Measurements from ENCODE around the gene RPSA.

Gene RPSA

DNA sequence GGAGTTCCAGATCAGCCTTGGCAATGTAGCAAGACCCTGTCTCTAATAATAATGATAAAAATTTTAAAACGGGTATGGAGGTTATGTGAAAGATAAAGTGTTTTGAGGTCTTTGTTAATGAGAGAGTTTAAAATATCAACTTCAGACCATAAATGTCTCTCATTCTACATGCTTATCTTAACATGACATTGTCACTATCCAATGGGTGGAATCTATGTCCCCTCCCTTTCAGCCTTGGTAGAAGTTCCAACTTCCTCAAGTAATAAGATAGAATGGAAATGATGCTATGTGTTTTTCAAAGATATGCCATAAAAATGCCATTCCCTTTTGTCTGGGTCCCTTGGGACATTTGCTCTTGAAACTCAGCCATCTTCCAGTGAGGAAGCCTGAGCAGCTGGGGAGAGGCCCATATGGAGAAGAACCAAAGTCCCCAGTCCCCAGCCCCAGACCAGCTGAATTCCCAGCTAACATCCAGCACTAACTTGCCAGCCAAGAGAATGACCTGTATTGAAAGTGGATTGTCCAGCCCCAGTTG is 17.0 kb downstream of the RPSA start:
- H3K9ac ChIP-seq (ENCODE audit: low read depth, low read length), result no peak overlapping the region
- H3K27me3 ChIP-seq (ENCODE audit: insufficient read depth, low read length), result no peaks in the 10 kb centered on the region
- no peak overlapping the region for H3K27ac ChIP-seq (ENCODE audit: low read depth, low read length)
- H3K9me3 ChIP-seq (ENCODE audit: insufficient read depth, low read depth, low read length), result no peaks in the 10 kb centered on the region
- H3K36me3 ChIP-seq (ENCODE audit: insufficient read depth, low read length), result no peaks in the 10 kb centered on the region
- WGBS, result no CpG with 5 or more reads among the region's 1 CpG
- peaks cover 13% of the 10 kb centered on the region for H3K4me1 ChIP-seq (ENCODE audit: insufficient read depth, low read length)
- H3K4me3 ChIP-seq (ENCODE audit: low read length), result no peak overlapping the region

DNA sequence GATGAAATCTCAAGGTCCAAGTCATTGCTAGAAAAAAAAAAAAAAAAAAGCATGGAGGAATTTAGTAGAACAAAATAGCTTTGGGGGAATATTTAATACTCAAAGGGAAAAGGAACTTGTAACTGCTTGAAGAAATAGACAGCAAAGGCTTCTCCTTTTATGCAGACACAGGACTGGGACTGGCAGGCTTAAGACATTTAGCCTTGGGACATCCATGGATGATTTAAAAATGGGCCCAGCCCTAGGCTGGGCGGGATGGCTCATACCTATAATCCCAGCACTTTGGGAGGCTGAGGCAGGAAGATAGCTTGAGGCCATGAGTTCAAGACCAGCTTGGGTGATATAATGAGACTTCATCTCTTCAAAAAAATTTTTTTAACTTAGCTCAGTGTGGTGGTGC is 19.8 kb downstream of the RPSA start:
- Histone ChIP-seq H3K4me1 (ENCODE audit: insufficient read depth, low read length) (no peaks in the 10 kb centered on the region), H3K27me3 (ENCODE audit: insufficient read depth, low read length) (no peaks in the 10 kb centered on the region), H3K36me3 (ENCODE audit: insufficient read depth, low read length) (no peaks in the 10 kb centered on the region), H3K9me3 (ENCODE audit: insufficient read depth, low read depth, low read length) (no peaks in the 10 kb centered on the region), H3K27ac (ENCODE audit: low read depth, low read length) (no peak overlapping the region), H3K4me3 (ENCODE audit: low read length) (no peak overlapping the region), H3K9ac (ENCODE audit: low read depth, low read length) (no peak overlapping the region)
- WGBS, result 91% methylated on average over 1 of the region's 1 CpG

DNA sequence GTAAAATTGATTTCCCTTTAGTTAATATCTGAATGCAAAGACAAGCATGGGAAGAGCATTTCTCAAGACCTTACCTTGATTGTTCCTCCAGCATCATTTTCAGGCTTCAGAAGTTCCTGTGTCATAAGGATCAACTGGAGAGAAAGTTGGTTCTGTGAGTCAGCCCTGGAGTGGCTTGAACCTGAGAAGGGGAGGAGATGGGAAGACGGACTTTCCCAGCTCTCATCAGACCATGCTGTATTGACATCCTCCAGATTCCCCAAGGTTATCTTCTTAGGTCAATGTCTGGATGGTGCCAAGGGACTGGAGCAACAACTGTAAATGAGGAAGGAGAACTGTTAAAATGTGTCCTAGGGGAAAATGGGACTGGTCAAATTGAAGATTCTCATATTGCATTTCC is 21.0 kb downstream of the RPSA start:
- no peaks in the 10 kb centered on the region for H3K36me3 ChIP-seq (ENCODE audit: insufficient read depth, low read length)

DNA sequence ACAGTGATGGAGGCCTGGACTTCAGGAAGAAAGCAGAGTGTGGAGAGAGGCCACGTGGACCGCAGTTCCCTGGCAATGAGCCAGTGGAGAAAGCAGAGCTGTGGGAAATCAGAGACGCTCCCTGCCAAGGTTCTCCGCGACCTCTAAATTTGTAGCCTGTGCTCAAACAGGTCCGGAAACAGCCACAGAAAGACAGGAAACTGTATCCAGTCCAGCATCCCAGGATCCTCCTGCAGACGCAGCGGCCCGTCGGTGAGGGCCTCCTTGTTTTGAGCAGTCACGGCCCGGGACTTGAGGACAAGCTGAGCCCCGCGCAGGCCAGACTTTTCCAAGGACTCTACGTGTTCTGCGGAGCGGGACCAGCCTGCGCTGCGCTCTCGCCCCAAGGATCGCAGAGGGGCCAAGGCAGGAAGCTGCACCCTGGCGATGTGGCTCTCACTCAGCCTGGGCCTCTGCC is 22.3 kb downstream of the RPSA start:
- no peaks in the 10 kb centered on the region for H3K36me3 ChIP-seq (ENCODE audit: insufficient read depth, low read length)
- H3K27me3 ChIP-seq (ENCODE audit: insufficient read depth, low read length), result no peaks in the 10 kb centered on the region
- H3K27ac ChIP-seq (ENCODE audit: low read depth, low read length), result no peak overlapping the region
- H3K9ac ChIP-seq (ENCODE audit: low read depth, low read length), result no peak overlapping the region
- H3K4me3 ChIP-seq (ENCODE audit: low read length), result no peak overlapping the region
- H3K9me3 ChIP-seq (ENCODE audit: insufficient read depth, low read depth, low read length), result no peaks in the 10 kb centered on the region
- no peaks in the 10 kb centered on the region for H3K4me1 ChIP-seq (ENCODE audit: insufficient read depth, low read length)
- 94% methylated on average over 22 of the region's 22 CpGs for WGBS

More for the DNA sequence above, 21.0 kb downstream of the RPSA start:
- Histone ChIP-seq H3K27ac (ENCODE audit: low read depth, low read length) (no peak overlapping the region), H3K4me3 (ENCODE audit: low read length) (no peak overlapping the region), H3K4me1 (ENCODE audit: insufficient read depth, low read length) (no peaks in the 10 kb centered on the region), H3K27me3 (ENCODE audit: insufficient read depth, low read length) (no peaks in the 10 kb centered on the region), H3K9me3 (ENCODE audit: insufficient read depth, low read depth, low read length) (no peaks in the 10 kb centered on the region), H3K9ac (ENCODE audit: low read depth, low read length) (no peak overlapping the region)
- WGBS, result 67% methylated on average over 1 of the region's 1 CpG

DNA sequence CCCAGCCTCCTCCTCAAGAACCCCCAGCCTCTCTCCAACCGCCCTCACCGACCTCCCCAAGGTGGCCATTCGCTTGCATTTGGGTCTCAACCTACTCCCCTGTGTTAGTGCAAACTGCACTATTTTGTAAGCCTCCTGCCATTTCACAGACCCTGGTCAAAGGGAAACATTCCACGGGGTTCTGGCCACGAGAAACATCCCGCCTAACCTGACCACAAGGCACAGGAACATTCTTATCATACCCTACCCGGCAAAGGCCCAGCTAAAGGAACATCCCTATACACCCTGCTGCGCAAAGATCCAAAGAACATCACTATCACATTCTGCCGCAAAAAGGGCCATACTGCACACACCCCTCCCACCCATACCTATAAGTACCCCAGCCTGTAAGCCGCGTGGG is 22.9 kb downstream of the RPSA start:
- Histone ChIP-seq H3K9me3 (ENCODE audit: insufficient read depth, low read depth, low read length) (no peaks in the 10 kb centered on the region), H3K36me3 (ENCODE audit: insufficient read depth, low read length) (no peaks in the 10 kb centered on the region)
- WGBS, result 94% methylated on average over 11 of the region's 11 CpGs

DNA sequence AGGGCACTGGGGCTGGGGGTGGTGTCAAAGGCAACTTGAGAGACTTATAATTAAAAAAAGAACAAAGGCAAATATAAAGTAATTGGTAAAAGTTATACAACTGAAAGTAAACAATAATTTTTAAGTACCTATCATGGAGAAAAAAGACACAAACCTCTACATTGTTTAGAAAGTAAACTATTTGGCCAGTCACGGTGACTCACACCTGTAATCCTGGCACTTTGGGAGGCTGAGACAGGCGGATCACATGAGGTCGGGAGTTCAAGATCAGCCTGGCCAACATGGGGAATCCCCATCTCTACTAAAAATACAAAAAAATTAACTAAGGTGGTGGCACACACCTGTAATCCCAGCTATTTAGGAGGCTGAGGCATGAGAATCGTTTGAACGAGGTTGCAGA is 25.8 kb downstream of the RPSA start:
- 92% methylated on average over 5 of the region's 5 CpGs for WGBS
- H3K4me1 ChIP-seq (ENCODE audit: insufficient read depth, low read length), result no peaks in the 10 kb centered on the region
- no peak overlapping the region for H3K9ac ChIP-seq (ENCODE audit: low read depth, low read length)
- no peaks in the 10 kb centered on the region for H3K36me3 ChIP-seq (ENCODE audit: insufficient read depth, low read length)
- H3K4me3 ChIP-seq (ENCODE audit: low read length), result no peak overlapping the region
- no peaks in the 10 kb centered on the region for H3K27me3 ChIP-seq (ENCODE audit: insufficient read depth, low read length)
- H3K27ac ChIP-seq (ENCODE audit: low read depth, low read length), result no peak overlapping the region
- H3K9me3 ChIP-seq (ENCODE audit: insufficient read depth, low read depth, low read length), result no peaks in the 10 kb centered on the region

More for the DNA sequence above, 22.9 kb downstream of the RPSA start:
- H3K4me1 ChIP-seq (ENCODE audit: insufficient read depth, low read length), result no peaks in the 10 kb centered on the region
- no peak overlapping the region for H3K9ac ChIP-seq (ENCODE audit: low read depth, low read length)
- H3K27ac ChIP-seq (ENCODE audit: low read depth, low read length), result no peak overlapping the region
- H3K27me3 ChIP-seq (ENCODE audit: insufficient read depth, low read length), result no peaks in the 10 kb centered on the region
- no peak overlapping the region for H3K4me3 ChIP-seq (ENCODE audit: low read length)

DNA sequence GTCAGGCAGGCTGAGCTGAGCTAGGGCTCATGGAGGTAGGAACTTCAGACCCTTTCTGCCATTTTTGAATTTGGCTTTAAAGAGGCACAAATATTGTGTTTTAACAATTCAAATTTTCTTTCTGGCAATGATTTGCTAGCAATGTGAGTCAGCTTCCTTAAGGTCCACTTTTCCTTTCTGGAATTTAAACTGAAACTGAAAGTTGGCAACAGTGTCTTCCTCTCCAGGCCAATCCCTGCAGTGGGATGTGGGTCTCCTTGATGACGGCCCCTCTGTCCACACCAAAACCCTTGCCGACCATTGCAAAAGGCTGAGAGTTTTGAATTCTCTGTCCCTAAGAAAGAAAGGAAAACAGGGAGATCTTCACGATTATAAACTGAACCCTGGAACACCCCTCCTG is 27.1 kb downstream of the RPSA start:
- WGBS, result 83% methylated on average over 3 of the region's 3 CpGs
- Histone ChIP-seq H3K27ac (ENCODE audit: low read depth, low read length) (no peak overlapping the region), H3K9me3 (ENCODE audit: insufficient read depth, low read depth, low read length) (no peaks in the 10 kb centered on the region), H3K4me1 (ENCODE audit: insufficient read depth, low read length) (no peaks in the 10 kb centered on the region), H3K36me3 (ENCODE audit: insufficient read depth, low read length) (no peaks in the 10 kb centered on the region), H3K4me3 (ENCODE audit: low read length) (no peak overlapping the region), H3K9ac (ENCODE audit: low read depth, low read length) (no peak overlapping the region), H3K27me3 (ENCODE audit: insufficient read depth, low read length) (no peaks in the 10 kb centered on the region)

DNA sequence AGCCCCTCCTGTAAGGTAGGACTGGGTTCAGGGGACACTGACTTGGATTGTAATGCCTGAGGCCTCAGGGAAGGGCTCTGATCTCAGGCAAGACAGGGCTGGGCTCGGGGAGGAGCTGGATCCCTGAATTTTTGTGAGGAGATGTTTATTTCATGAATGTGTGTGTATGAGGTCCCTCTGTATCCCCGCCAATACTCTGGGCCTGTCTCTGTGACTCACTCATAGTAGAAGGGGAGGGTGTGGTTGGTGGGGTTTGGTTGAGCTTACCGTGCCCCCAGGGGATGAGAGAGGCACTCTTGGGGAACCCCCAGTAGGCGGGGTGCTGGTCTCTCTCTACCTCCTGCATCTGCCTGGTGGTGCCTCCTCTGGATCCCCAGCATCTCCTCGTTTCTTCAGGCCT is 28.1 kb downstream of the RPSA start:
- Histone ChIP-seq H3K9ac (ENCODE audit: low read depth, low read length) (no peak overlapping the region), H3K9me3 (ENCODE audit: insufficient read depth, low read depth, low read length) (no peaks in the 10 kb centered on the region), H3K27ac (ENCODE audit: low read depth, low read length) (no peak overlapping the region), H3K36me3 (ENCODE audit: insufficient read depth, low read length) (no peaks in the 10 kb centered on the region), H3K4me3 (ENCODE audit: low read length) (no peak overlapping the region), H3K27me3 (ENCODE audit: insufficient read depth, low read length) (no peaks in the 10 kb centered on the region), H3K4me1 (ENCODE audit: insufficient read depth, low read length) (no peaks in the 10 kb centered on the region)
- 94% methylated on average over 5 of the region's 5 CpGs for WGBS

DNA sequence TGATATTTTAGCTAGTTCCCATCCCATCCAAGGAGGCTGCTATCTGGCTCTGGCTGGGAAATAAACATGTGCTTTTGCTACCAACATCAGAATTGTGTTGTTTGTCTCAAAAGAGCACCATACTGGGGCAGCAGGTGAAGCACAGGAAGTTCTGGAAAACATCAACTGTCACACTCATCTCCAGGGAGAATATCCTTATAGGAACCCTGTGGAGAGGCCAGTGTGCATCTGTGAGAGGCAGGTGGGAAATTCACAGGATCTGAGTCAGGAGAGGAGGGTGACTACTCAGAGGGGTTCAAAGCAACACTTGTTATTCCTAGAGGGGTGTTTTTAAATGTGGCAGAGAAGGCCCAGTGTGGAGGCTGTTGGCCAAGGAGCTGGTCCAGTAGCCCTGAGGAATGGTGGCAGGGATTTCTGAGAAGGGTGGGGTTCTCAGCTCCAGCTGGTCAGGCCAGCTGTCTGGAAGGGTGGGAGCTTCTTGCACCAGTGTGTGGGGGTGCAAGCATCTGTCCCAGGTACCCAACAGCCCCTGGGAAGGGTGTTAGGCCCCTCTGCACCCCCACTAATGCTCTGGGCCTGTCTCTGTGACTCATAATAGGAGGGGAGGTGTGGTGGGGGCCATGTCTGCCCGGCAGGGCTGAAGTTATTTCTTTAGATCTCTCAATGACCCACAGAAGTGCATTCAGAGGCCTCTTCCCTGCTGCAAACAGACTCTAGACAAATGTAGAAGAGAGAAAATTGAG is 28.7 kb downstream of the RPSA start:
- Histone ChIP-seq H3K9ac (ENCODE audit: low read depth, low read length) (no peak overlapping the region), H3K36me3 (ENCODE audit: insufficient read depth, low read length) (no peaks in the 10 kb centered on the region), H3K4me1 (ENCODE audit: insufficient read depth, low read length) (no peaks in the 10 kb centered on the region), H3K27me3 (ENCODE audit: insufficient read depth, low read length) (no peaks in the 10 kb centered on the region), H3K9me3 (ENCODE audit: insufficient read depth, low read depth, low read length) (no peaks in the 10 kb centered on the region), H3K27ac (ENCODE audit: low read depth, low read length) (no peak overlapping the region), H3K4me3 (ENCODE audit: low read length) (no peak overlapping the region)
- WGBS, result 33% methylated on average over 1 of the region's 1 CpG

DNA sequence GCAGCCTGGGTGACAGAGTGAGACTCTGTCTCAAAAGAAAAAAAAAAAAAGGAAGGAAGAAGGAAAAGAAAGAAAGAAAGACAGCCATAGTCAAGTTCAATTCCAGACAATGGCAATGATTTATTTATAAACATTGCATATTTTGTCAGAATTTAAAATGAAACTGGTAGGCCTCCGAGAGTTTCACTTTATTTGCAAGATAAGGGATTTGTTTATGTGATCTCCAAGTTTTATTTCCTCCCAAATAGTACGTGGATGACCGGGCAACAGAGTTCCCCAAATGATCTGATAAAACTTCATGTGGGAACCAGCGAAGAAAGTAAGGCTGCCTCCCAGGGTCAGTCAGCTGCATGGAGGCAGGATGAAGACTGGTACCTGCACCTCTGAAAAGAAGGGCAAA is 32.4 kb downstream of the RPSA start:
- Histone ChIP-seq H3K4me1 (ENCODE audit: insufficient read depth, low read length) (no peaks in the 10 kb centered on the region; the same call in 1 of the 2 replicates), H3K9me3 (ENCODE audit: insufficient read depth, low read depth, low read length) (no peaks in the 10 kb centered on the region), H3K27ac (ENCODE audit: low read depth, low read length) (no peak overlapping the region), H3K36me3 (ENCODE audit: insufficient read depth, low read length) (no peaks in the 10 kb centered on the region), H3K4me3 (ENCODE audit: low read length) (no peak overlapping the region), H3K27me3 (ENCODE audit: insufficient read depth, low read length) (no peaks in the 10 kb centered on the region), H3K9ac (ENCODE audit: low read depth, low read length) (no peak overlapping the region)
- 89% methylated on average over 4 of the region's 4 CpGs for WGBS

DNA sequence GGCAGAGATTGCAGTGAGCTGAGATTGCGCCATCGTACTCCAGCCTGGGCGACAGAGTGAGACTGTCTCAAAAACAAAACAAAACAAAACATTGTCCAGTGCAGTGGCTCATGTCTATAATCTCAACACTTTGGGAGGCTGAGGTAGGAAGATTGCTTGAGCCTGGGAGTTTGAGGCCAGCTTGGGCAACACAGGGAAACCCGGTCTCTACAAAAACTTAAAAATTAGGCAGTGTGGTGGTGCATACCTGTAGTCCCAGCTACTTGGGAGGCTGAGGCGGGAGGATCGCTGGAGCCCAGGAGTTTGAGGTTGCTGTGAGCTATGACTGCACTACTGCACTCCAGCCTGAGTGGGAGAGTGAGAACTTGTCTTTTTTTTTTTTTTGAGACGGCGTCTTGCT is 33.8 kb downstream of the RPSA start:
- Histone ChIP-seq H3K4me1 (ENCODE audit: insufficient read depth, low read length) (no peaks in the 10 kb centered on the region; the same call in 1 of the 2 replicates), H3K27ac (ENCODE audit: low read depth, low read length) (no peak overlapping the region), H3K4me3 (ENCODE audit: low read length) (no peak overlapping the region), H3K9ac (ENCODE audit: low read depth, low read length) (no peak overlapping the region), H3K9me3 (ENCODE audit: insufficient read depth, low read depth, low read length) (no peaks in the 10 kb centered on the region), H3K36me3 (ENCODE audit: insufficient read depth, low read length) (no peaks in the 10 kb centered on the region), H3K27me3 (ENCODE audit: insufficient read depth, low read length) (no peaks in the 10 kb centered on the region)
- WGBS, result 96% methylated on average over 8 of the region's 8 CpGs

Data from HUES64 (cell line).